GF-D8 (cell line): Measurements from ENCODE around the gene SLC24A2.
"Not testable (repeated sequence)": the region's sequence is repeated elsewhere in the genome, so short reads cannot be mapped to it uniquely, and the experiment has no call there.

Source experiments
- DNase-seq: peaks from one replicate; lab custom pipeline; 2025; lab: John Stamatoyannopoulos, UW

The SLC24A2 gene

GRCh38 chr9:19788614-19789271, at the start of gene SLC24A2:
Gene SLC24A2, minus strand, starts transcription at chr9:19789037.
- DNase-seq, result no peak

DNA sequence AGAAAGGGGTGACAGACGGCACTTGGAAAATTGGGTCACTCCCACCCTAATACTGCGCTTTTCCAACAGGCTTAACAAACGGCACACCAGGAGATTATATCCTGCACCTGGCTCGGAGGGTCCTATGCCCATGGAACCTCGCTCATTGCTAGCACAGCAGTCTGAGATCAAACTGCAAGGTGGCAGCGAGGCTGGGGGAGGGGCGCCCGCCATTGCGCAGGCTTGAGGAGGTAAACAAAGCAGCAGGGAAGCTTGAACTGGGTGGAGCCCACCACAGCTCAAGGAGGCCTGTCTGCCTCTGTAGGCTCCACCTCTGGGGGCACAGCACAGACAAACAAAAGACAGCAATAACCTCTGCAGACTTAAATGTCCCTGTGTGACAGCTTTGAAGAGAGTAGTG, 44.5 kb upstream of the SLC24A2 start:
- DNase-seq, result not testable (repeated sequence)

- no peak for DNase-seq
Measured at GRCh38 chr9:19830796-19831195, 42.0 kb upstream of the SLC24A2 start.

DNA sequence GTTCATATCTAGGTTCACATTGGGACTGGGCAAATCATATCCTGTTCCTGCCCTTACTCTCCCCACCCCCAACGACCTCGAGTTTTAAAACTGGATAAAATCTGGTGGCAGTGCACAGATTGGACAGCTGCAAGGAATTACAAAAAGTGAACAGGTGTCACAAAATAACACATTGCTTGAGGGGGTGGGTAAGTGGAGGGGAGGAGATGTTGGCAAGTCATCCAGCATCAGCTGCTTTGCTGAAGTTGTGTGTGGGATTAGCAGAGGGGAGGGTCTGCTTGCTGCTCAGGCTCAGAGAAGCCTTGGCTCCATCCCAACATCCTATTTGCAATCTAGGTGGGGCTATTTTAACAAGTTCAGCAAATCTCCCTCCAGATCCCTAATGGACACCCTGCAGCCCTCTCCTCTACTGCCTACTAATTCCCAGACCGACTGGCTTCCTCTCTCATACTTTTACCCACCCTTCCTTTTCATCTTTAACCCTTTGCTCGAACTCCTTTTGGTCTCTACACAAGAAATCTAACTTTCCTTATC, 39.8 kb upstream of the SLC24A2 start:
- DNase-seq, result no peak

- no peak for DNase-seq
Measured at GRCh38 chr9:19816769-19817168, 27.9 kb upstream of the SLC24A2 start.

- DNase-seq, result no peak
Measured at GRCh38 chr9:19812194-19812593, 23.4 kb upstream of the SLC24A2 start.

GRCh38 chr9:19809422-19810269, 20.8 kb upstream of the SLC24A2 start:
- DNase-seq, result no peak

DNA sequence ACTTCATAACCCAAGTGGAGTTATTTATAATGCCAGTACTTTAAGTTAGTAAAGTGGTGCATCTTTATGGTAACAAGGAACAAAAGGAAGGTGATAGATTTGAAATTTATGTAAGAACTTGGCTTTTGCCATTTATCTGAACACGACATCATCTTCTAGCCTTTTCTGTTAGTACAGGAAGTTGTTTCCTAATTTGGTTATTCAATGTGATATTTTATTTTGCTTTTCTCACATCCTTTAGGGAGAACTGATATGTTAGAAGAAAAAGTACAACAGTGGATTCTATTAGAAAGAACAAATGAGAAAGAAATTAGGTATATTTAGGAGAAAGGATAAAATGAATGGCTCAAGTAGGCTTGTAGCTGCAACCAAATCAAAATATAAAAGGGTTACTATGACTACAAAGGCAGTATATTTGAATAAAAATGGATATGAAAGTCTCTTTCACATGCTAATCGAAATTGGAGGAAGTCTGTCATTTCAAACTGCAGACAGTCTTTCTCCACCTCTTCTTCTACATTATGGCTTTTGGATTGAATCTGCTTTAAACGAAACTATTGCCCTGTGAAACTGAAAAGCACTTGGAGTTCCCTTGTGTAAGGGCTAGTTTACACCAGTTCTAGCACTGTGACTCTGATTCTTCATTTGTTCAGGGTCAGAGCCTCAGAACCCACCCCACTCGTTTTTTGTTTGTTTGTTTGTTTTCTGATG, 18.5 kb upstream of the SLC24A2 start:
- DNase-seq, result no peak

GRCh38 chr9:19804431-19804830, 15.6 kb upstream of the SLC24A2 start:
- no peak for DNase-seq

DNA sequence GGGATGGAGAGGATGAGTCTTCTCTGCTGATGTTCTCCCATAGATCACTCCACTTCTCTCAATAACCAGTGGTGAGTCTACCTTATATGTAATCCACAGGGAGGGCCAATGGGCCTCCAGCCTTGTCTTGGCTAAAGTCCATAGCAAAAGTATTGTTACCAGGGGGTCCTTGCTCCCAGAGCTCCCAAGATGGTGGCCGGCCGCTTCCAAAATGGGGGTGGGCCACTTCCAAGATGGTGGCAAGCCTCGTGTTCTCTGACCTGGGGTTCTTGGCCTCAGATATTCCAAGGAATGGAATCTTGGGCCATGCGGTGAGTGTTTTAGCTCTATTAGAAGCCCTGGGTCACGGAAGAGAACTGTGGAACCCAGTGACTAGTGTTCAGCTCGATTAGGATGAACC, 12.0 kb upstream of the SLC24A2 start:
- DNase-seq, result no peak

DNA sequence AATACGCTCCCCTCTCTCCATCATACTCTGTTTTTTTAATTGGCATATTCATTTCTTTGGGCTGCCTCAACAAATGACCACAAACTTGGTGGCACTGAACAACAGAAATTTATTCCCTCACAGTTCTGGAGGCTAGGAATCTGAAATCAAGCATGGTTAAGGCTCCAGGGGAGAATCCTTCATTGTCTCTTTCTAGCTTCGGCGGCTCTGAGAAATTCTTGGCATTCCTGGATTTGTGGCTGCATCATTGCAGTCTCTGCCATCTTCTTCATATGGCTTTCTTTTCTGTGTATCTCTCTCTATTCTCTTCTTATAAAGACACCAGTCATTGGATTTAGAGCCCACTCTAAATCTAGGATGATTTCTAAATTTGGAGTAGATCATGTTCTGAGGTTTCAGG, 10.9 kb upstream of the SLC24A2 start:
- DNase-seq, result no peak

DNA sequence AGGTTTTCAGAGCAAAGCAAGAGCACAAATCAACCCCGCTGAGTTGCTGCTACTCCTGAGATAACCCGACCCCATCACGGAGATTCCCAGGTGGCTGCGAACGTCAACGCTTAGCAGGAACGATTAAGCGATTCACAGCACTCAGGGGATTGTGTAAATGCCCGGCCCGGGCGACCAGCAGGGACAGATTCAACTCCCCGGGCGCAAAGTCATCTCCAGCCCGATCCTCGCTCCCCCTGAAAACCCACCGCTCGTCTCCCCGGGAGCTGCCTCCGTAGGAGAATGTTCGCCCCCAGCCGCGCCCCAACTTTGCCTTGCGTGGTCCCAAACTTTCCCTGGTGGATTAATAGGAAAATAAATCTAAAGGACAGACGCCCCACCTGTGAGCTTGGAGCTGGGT, 685 bp downstream of the SLC24A2 start:
- DNase-seq, result no peak

DNA sequence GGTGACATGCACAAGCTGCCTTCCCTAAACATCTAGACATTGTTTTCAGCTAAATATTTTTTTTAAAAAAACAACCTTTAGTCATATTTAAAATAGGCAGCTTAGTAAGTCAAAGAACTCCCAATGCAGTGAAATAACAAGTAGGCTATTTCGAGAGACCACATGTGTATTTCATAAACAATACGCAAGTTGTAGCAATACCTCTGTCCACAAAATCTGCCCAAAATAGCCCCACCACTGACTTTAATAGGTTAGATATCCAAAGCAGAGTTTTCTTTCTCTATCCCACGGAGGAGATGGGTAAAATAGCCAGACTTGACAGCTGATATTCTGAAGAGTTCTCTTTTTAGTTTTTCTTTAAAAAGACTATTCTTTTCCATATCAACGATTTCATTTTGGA, 1.2 kb downstream of the SLC24A2 start:
- no peak for DNase-seq

DNA sequence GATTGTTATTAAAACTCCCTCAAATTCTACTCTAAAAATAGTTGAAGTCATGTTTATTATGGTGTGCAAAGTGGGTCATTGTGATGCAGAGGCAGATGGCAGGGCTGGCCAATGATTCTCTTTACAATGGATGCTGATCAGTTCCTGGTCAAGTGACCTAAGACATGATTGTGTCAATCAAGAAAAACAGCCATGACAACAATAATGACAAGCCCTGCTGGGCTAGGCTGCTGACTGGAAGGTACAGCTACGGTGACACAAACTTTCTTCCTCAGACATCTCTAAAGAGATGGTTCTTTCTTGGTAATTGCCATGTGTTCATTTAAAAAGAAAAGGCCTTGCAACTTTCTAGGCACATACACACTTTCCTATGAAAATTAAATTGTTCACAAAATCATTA, 3.6 kb downstream of the SLC24A2 start:
- DNase-seq, result no peak

- DNase-seq, result no peak
Measured at GRCh38 chr9:19784136-19784535, 4.7 kb downstream of the SLC24A2 start.

- no peak for DNase-seq
Measured at GRCh38 chr9:19783500-19783899, 5.3 kb downstream of the SLC24A2 start.

DNA sequence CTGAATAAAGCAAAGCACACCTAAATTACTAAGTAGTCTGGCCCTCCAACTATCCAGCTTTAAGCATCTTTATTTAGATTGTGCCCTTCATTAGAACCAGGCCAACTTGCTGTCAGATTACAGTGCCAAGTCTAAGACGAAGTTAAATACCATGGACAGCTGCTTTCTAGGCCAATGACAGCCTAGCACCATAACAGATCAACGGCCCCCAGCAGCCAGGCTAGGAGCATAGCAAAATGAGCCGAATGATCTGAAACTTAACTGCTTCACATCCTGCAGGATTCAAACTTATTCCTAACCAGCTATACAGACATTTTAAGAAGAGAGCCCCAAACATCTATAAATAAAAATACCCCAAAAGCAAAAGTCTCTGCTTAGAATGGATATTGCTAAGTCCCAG, 6.8 kb downstream of the SLC24A2 start:
- DNase-seq, result no peak

GRCh38 chr9:19781240-19781639, 7.6 kb downstream of the SLC24A2 start:
- DNase-seq, result no peak

- no peak for DNase-seq
Measured at GRCh38 chr9:19771446-19771845, 17.4 kb downstream of the SLC24A2 start.

GRCh38 chr9:19770973-19771372, 17.9 kb downstream of the SLC24A2 start:
- no peak for DNase-seq

DNA sequence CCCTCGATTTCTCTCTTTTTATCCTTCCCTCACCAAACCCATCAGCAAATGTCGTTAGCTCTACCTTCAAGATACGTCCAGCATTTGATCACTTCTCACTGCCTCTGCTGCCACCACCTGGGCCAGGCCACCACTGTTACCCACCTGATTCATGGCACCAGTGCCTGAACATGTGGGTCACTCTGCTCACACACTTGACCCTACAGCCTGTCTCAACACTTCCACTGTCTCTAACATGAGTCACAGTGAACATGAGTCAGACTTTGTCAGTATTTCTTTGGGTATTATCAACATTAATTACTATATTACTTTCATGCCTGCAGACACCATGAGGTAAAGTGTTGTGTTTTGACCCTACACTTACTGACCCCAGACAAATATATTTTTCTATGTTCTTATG, 19.6 kb downstream of the SLC24A2 start:
- DNase-seq, result no peak

GRCh38 chr9:19768798-19769197, 20.0 kb downstream of the SLC24A2 start:
- no peak for DNase-seq

DNA sequence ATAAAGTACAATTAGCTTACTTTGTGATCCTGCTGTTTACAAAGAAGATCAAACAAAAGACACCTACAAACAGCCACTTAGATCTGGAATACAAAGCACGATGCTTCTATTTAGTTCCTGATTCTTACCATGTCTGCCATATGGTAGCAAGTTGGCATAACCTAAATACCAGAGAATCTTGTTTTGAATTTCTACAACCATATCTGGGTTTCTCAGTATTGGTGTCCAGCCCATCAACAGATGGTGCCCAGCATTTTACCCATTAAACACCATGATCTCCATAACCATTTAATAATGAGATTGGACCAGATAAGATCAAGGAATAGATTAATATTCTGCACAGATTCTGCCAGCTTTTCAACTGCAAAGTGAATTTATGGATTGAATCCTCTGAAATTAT, 29.8 kb downstream of the SLC24A2 start:
- no peak for DNase-seq
